Measurements from ENCODE around the gene TMSB10. TPM values are rescaled to one million over a fixed set of nuclear protein-coding genes. Genes with fewer than 3 reads are reported as not detected.

TMSB10 gene
- polyA plus RNA-seq, 6 donors from 2014 or later: 5,825 to 8,742 (median 6,750) TPM

GRCh38 chr2:84899304-84900204, 5.9 kb upstream of the TMSB10 start:
- peaks cover 40 to 69% (median 68%) of the 10 kb centered on the region in 3 donors for H3K4me1 Mint-ChIP-seq
- ATAC-seq (ENCODE audit: low read depth in 2 of 2) (no peak), DNase-seq (no peak)
- H3K36me3 Mint-ChIP-seq: no peaks in the 10 kb centered on the region
- no peaks in the 10 kb centered on the region for H3K27me3 Mint-ChIP-seq
- no peaks in the 10 kb centered on the region for H3K9me3 Mint-ChIP-seq
- peak overlapping the region in 1 of 8 donors; percentile 35 for H3K4me3 Mint-ChIP-seq
- peak overlapping the region in 2 of 6 donors; percentile 65 to 91 for H3K27ac Mint-ChIP-seq

GRCh38 chr2:84900971-84901370, 4.5 kb upstream of the TMSB10 start:
- Mint-ChIP-seq H3K4me3 (peak overlapping the region in 1 of 8 donors; percentile 28), H3K36me3 (no peaks in the 10 kb centered on the region), H3K4me1 (peaks cover 32 to 59% (median 55%) of the 10 kb centered on the region in 3 donors), H3K27me3 (no peaks in the 10 kb centered on the region), H3K9me3 (no peaks in the 10 kb centered on the region), H3K27ac (peak overlapping the region in 1 of 6 donors; percentile 51)
- no peak for DNase-seq
- ATAC-seq (ENCODE audit: low read depth in 2 of 2): no peak

GRCh38 chr2:84901593-84902120, 3.8 kb upstream of the TMSB10 start:
- peaks cover 29 to 55% (median 51%) of the 10 kb centered on the region in 3 donors for H3K4me1 Mint-ChIP-seq
- peak overlapping the region in 1 of 6 donors; percentile 29 for H3K27ac Mint-ChIP-seq
- no peaks in the 10 kb centered on the region for H3K9me3 Mint-ChIP-seq
- no peaks in the 10 kb centered on the region for H3K27me3 Mint-ChIP-seq
- DNase-seq (no peak), ATAC-seq (ENCODE audit: low read depth in 2 of 2) (no peak)
- peaks cover 4 to 6% of the 10 kb centered on the region in 2 donors for H3K36me3 Mint-ChIP-seq
- H3K4me3 Mint-ChIP-seq: peak overlapping the region in 1 of 8 donors; percentile 94

GRCh38 chr2:84902526-84902925, 2.9 kb upstream of the TMSB10 start:
- H3K27me3 Mint-ChIP-seq: no peaks in the 10 kb centered on the region
- H3K9me3 Mint-ChIP-seq: no peaks in the 10 kb centered on the region
- H3K4me1 Mint-ChIP-seq: peaks cover 35 to 56% (median 55%) of the 10 kb centered on the region in 3 donors
- DNase-seq (no peak), ATAC-seq (ENCODE audit: low read depth in 2 of 2) (no peak)
- peaks cover 10 to 14% of the 10 kb centered on the region in 2 donors for H3K36me3 Mint-ChIP-seq
- H3K27ac Mint-ChIP-seq: peak overlapping the region in 1 of 6 donors; percentile 14
- peak overlapping the region in 2 of 8 donors; percentile 26 to 94 for H3K4me3 Mint-ChIP-seq

GRCh38 chr2:84904151-84904550, 1.3 kb upstream of the TMSB10 start:
- peaks cover 35 to 56% (median 56%) of the 10 kb centered on the region in 3 donors for H3K4me1 Mint-ChIP-seq
- DNase-seq (no peak), ATAC-seq (ENCODE audit: low read depth in 2 of 2) (no peak)

GRCh38 chr2:84904717-84905174, 710 bp upstream of the TMSB10 start:
- no peak for DNase-seq
- H3K4me1 Mint-ChIP-seq: peaks cover 41 to 58% (median 56%) of the 10 kb centered on the region in 3 donors
- peak overlapping the region; percentile 94 to 100 (median 96) for H3K4me3 Mint-ChIP-seq
- no peaks in the 10 kb centered on the region for H3K27me3 Mint-ChIP-seq
- ATAC-seq (ENCODE audit: low read depth in 2 of 2): no peak
- H3K27ac Mint-ChIP-seq: peak overlapping the region; percentile 76 to 96 (median 93)
- H3K36me3 Mint-ChIP-seq: peaks cover 10 to 30% of the 10 kb centered on the region in 2 donors
- peaks cover 0 to 8% (median 0%) of the 10 kb centered on the region in 7 donors for H3K9me3 Mint-ChIP-seq

More at GRCh38 chr2:84904151-84904550, 1.3 kb upstream of the TMSB10 start:
- peak overlapping the region; percentile 94 to 100 (median 96) for H3K4me3 Mint-ChIP-seq
- no peaks in the 10 kb centered on the region for H3K27me3 Mint-ChIP-seq
- peaks cover 10 to 24% of the 10 kb centered on the region in 2 donors for H3K36me3 Mint-ChIP-seq
- peaks cover 0 to 2% (median 0%) of the 10 kb centered on the region in 7 donors for H3K9me3 Mint-ChIP-seq
- peak overlapping the region in 4 of 6 donors; percentile 76 to 95 (median 86) for H3K27ac Mint-ChIP-seq

GRCh38 chr2:84906108-84906899, 848 bp downstream of the TMSB10 start:
- H3K36me3 Mint-ChIP-seq: peaks cover 10 to 35% of the 10 kb centered on the region in 2 donors
- H3K4me1 Mint-ChIP-seq: peaks cover 42 to 58% (median 53%) of the 10 kb centered on the region in 3 donors
- ATAC-seq (ENCODE audit: low read depth in 2 of 2) (peak; percentile 12 to 14), DNase-seq (peak; percentile 51)
- H3K9me3 Mint-ChIP-seq: peaks cover 0 to 11% (median 2%) of the 10 kb centered on the region in 7 donors
- H3K27me3 Mint-ChIP-seq: no peaks in the 10 kb centered on the region
- peak overlapping the region; percentile 93 to 100 (median 96) for H3K4me3 Mint-ChIP-seq
- H3K27ac Mint-ChIP-seq: peak overlapping the region; percentile 50 to 96 (median 92)

GRCh38 chr2:84906900-84907714, 1.7 kb downstream of the TMSB10 start:
- Mint-ChIP-seq H3K36me3 (peaks cover 10 to 35% of the 10 kb centered on the region in 2 donors), H3K27me3 (no peaks in the 10 kb centered on the region), H3K27ac (peak overlapping the region; percentile 80 to 96 (median 92)), H3K4me1 (peaks cover 45 to 59% (median 58%) of the 10 kb centered on the region in 3 donors), H3K9me3 (peaks cover 0 to 11% (median 2%) of the 10 kb centered on the region in 7 donors), H3K4me3 (peak overlapping the region; percentile 93 to 100 (median 96))
- DNase-seq: peak; percentile 72
- peak; percentile 51 to 54 for ATAC-seq (ENCODE audit: low read depth in 2 of 2)

GRCh38 chr2:84908948-84909713, 3.7 kb downstream of the TMSB10 start:
- no peaks in the 10 kb centered on the region for H3K27me3 Mint-ChIP-seq
- H3K9me3 Mint-ChIP-seq: peaks cover 0 to 11% (median 2%) of the 10 kb centered on the region in 7 donors
- peak overlapping the region; percentile 67 to 100 (median 95) for H3K4me3 Mint-ChIP-seq
- peak overlapping the region; percentile 74 to 96 (median 92) for H3K27ac Mint-ChIP-seq
- H3K36me3 Mint-ChIP-seq: peaks cover 10 to 35% of the 10 kb centered on the region in 2 donors
- ATAC-seq (ENCODE audit: low read depth in 2 of 2) (no peak), DNase-seq (no peak)
- H3K4me1 Mint-ChIP-seq: peaks cover 43 to 49% (median 46%) of the 10 kb centered on the region in 3 donors

- Mint-ChIP-seq H3K27ac (no peak overlapping the region), H3K4me1 (peaks cover 36 to 43% (median 37%) of the 10 kb centered on the region in 3 donors), H3K36me3 (peaks cover 10 to 33% of the 10 kb centered on the region in 2 donors), H3K27me3 (no peaks in the 10 kb centered on the region), H3K9me3 (peaks cover 0 to 11% (median 2%) of the 10 kb centered on the region in 7 donors), H3K4me3 (no peak overlapping the region)
- DNase-seq (no peak), ATAC-seq (ENCODE audit: low read depth in 2 of 2) (no peak)
Observed at GRCh38 chr2:84911135-84911678, 5.8 kb downstream of the TMSB10 start.

GRCh38 chr2:84912984-84913383, 7.5 kb downstream of the TMSB10 start:
- Mint-ChIP-seq H3K4me1 (peaks cover 28 to 44% (median 33%) of the 10 kb centered on the region in 3 donors), H3K27ac (no peak overlapping the region), H3K27me3 (no peaks in the 10 kb centered on the region), H3K4me3 (no peak overlapping the region), H3K36me3 (peaks cover 0 to 20% of the 10 kb centered on the region in 2 donors), H3K9me3 (peaks cover 0 to 11% (median 2%) of the 10 kb centered on the region in 7 donors)
- DNase-seq: no peak
- ATAC-seq (ENCODE audit: low read depth in 2 of 2): no peak

Measured in naive B cell (primary cell).